Measurements from ENCODE around the gene MTCH1. TPM values are rescaled to one million over a fixed set of nuclear protein-coding genes. Genes with fewer than 3 reads are reported as not detected.
"Not testable (repeated sequence)": the region's sequence is repeated elsewhere in the genome, so short reads cannot be mapped to it uniquely, and the experiment has no call there.

The MTCH1 gene
- total RNA-seq, 4 donors from 2014 or later = 85.6 to 127 (median 116) TPM

DNA sequence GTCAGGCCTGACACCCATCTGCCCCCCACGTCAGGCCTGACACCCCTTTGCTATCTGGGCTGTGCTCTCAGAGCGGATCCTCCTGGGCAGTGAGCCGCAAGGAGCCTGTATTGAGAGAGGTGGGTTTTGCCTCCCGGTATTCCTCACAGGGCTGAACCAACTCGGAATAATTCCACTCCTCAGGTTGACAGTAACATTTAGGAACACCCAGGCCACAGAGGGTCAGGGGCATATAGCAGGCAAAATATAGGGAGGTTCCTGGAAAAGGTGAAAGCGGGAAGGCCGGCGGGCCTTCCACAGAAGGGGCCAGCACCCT lies 12.7 kb upstream of the MTCH1 start:
- intact Hi-C loops (cut with DNase I; ENCODE audit: low total_unique reads) (loop anchor here (1.0 to 5.0 kb wide), 2 partner anchors 321 to 381 kb away; partner anchors contain the start of gene CDKN1A), in situ Hi-C loops (cut with MboI; ENCODE audit: low sequenced_read_pairs in 4 of 4) (no loop called here)
- H3K9me3 ChIP-seq = no peaks in the 10 kb centered on the region
- H3K4me1 ChIP-seq = peaks cover 21 to 25% of the 10 kb centered on the region in 2 donors
- H3K36me3 ChIP-seq = no peaks in the 10 kb centered on the region
- DNase-seq (no peak), ATAC-seq (no peak)
- no peaks in the 10 kb centered on the region for H3K27me3 ChIP-seq
- H3K4me3 ChIP-seq = peak overlapping the region in 2 of 4 donors; percentile 30 to 43
- H3K27ac ChIP-seq = peak overlapping the region; percentile 93 to 100 (median 96)
- TF ChIP-seq POLR2A (IDR thresholded peaks at IDR 0.05) = peak; percentile 85 to 88
- no peak for TF ChIP-seq CTCF (IDR thresholded peaks at IDR 0.05 in 4 of 5, conservative IDR thresholded peaks at IDR 0.05 in 1 of 5)

DNA sequence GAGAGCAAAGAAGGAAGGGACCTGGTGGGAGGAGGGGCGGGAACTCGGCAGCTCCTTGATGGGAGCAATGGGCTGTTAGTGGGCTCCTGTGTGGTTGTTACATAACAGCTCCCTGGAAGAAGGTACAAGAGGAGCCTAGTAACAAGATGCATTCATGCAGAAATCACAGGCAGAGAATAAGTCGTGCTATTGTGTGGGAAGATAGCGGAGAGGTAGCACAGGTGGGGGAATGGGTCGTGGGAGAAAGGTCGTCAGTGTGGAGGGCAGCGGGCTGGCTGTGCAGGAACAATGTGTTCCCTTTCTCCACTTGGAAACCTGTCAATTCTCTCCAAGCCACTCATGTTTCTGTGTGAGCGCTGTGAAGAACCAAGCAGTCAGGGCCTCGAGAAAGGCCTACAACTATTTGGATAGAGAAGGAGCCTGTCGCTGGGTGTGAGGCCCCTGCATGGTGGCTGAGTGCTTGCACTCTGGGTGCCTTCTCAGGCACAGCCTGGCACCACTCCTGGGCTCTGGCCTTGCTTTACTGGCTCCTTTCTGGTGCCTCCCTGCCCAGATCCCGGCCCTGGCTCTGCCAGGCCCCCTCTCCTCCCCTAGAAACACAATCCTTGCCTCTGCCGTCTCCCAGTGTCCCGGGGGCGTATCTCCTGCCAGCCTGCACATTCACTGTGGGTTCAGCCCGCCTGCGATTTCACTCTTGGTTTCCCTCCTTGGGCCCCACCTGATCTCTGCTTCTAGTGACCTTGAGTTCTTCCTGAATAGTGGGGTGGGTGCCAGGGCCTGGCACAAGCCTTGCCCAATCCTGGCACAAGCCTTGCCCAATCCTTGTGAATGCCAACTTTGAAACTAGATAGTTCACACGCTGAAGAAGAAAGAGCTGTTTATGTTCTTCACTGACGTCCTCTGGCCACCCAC lies 12.1 kb upstream of the MTCH1 start:
- DNase-seq (peak; percentile 68 to 90), ATAC-seq (peak; percentile 82 to 87)
- Histone ChIP-seq H3K27me3 (no peaks in the 10 kb centered on the region), H3K4me3 (peak overlapping the region in 2 of 4 donors; percentile 30 to 43), H3K4me1 (peaks cover 21 to 25% of the 10 kb centered on the region in 2 donors), H3K9me3 (no peaks in the 10 kb centered on the region), H3K36me3 (no peaks in the 10 kb centered on the region), H3K27ac (peak overlapping the region; percentile 93 to 100 (median 96))
- in situ Hi-C loops (cut with MboI; ENCODE audit: low sequenced_read_pairs in 4 of 4) = no loop called here
- no peak for TF ChIP-seq POLR2A (IDR thresholded peaks at IDR 0.05)
- no peak for TF ChIP-seq CTCF (IDR thresholded peaks at IDR 0.05 in 4 of 5, conservative IDR thresholded peaks at IDR 0.05 in 1 of 5)
- intact Hi-C loops (cut with DNase I; ENCODE audit: low total_unique reads) = loop anchor here (1.0 to 5.0 kb wide), 2 partner anchors 321 to 381 kb away; partner anchors contain the start of gene CDKN1A

DNA sequence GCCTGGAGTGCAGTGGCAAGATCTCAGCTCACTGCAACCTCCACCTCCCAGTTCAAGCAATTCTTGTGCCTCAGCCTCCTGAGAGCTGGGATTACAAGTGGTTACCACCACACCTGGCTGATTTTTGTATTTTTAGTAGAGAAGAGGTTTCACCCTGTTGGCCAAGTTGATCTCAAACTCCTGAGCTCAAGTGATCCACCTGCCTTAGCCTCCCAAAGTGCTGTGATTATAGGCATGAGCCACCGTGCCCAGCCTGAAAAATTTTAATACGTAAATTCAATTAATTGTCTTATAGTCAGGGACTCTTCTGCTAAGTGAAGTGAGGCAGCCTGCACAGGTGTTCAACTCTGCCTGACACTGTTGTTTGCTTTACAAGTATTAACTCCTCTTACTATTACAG lies 4.4 kb upstream of the MTCH1 start:
- H3K9me3 ChIP-seq; in situ Hi-C loops (cut with MboI; ENCODE audit: low sequenced_read_pairs in 4 of 4); H3K36me3 ChIP-seq; intact Hi-C loops (cut with DNase I; ENCODE audit: low total_unique reads); H3K4me3 ChIP-seq; DNase-seq; ATAC-seq; H3K27ac ChIP-seq; H3K27me3 ChIP-seq: not testable (repeated sequence)
- peaks cover 7 to 10% of the 10 kb centered on the region in 2 donors for H3K4me1 ChIP-seq

GRCh38 chr6:36989264-36989663 lies 3.3 kb upstream of the MTCH1 start:
- DNase-seq = no peak
- H3K27ac ChIP-seq = no peak overlapping the region
- no peaks in the 10 kb centered on the region for H3K9me3 ChIP-seq
- in situ Hi-C loops (cut with MboI; ENCODE audit: low sequenced_read_pairs in 4 of 4) (loop anchor here in 1 of 4 donors (10.0 kb wide), 1 partner anchor 104 kb away; the partner anchor contains the start of gene C6orf89), intact Hi-C loops (cut with DNase I; ENCODE audit: low total_unique reads) (loop anchor here (5.0 to 10.0 kb wide), 3 partner anchors 143 to 547 kb away; partner anchors contain the start of genes KCTD20, PXT1 and SRSF3)
- no peaks in the 10 kb centered on the region for H3K36me3 ChIP-seq
- peaks cover 14 to 16% of the 10 kb centered on the region in 2 donors for H3K4me1 ChIP-seq
- H3K27me3 ChIP-seq = no peaks in the 10 kb centered on the region
- H3K4me3 ChIP-seq = no peak overlapping the region
- no peak for ATAC-seq
- no peak for TF ChIP-seq POLR2A (IDR thresholded peaks at IDR 0.05)

- Histone ChIP-seq H3K27ac (peak overlapping the region; percentile 92 to 99 (median 96)), H3K4me1 (peaks cover 29 to 31% of the 10 kb centered on the region in 2 donors), H3K36me3 (no peaks in the 10 kb centered on the region), H3K27me3 (no peaks in the 10 kb centered on the region), H3K9me3 (no peaks in the 10 kb centered on the region), H3K4me3 (peak overlapping the region; percentile 96 to 99 (median 98))
- DNase-seq (no peak), ATAC-seq (no peak)
- TF ChIP-seq CTCF (IDR thresholded peaks at IDR 0.05 in 4 of 5, conservative IDR thresholded peaks at IDR 0.05 in 1 of 5) (no peak), POLR2A (IDR thresholded peaks at IDR 0.05) (no peak)
- in situ Hi-C loops (cut with MboI; ENCODE audit: low sequenced_read_pairs in 4 of 4) (loop anchor here in 1 of 4 donors (10.0 kb wide), 1 partner anchor 102 kb away; the partner anchor contains the start of gene C6orf89), intact Hi-C loops (cut with DNase I; ENCODE audit: low total_unique reads) (loop anchor here (5.0 to 10.0 kb wide), 3 partner anchors 146 to 544 kb away; partner anchors contain the start of genes KCTD20, PXT1 and SRSF3)
Measured at GRCh38 chr6:36986704-36987047, 680 bp upstream of the MTCH1 start.

Data from gastrocnemius medialis (tissue), 4 donors.